Measurements from ENCODE around the gene RPS3. TPM values are rescaled to one million over a fixed set of nuclear protein-coding genes. Genes with fewer than 3 reads are reported as not detected.

RPS3 gene
- total and polyA plus RNA-seq, 4 donors = 552 to 1,871 (median 1,206) TPM

GRCh38 chr11:75388386-75389275, 10.7 kb upstream of the RPS3 start:
- H3K27ac ChIP-seq (ENCODE audit: low read depth, low read length) = no peak overlapping the region
- peaks cover 15% of the 10 kb centered on the region for H3K4me1 ChIP-seq (ENCODE audit: control insufficient read depth, insufficient read depth, low read length)
- no peaks in the 10 kb centered on the region for H3K27me3 ChIP-seq (ENCODE audit: control insufficient read depth, insufficient read depth, low read length)
- WGBS (ENCODE audit: insufficient coverage) = 23% methylated on average over 8 of the region's 9 CpGs
- no peak overlapping the region for H3K4me3 ChIP-seq (ENCODE audit: low read depth, low read length)
- H3K9me3 ChIP-seq (ENCODE audit: control insufficient read depth, insufficient read depth, low read length) = no peaks in the 10 kb centered on the region
- H3K36me3 ChIP-seq (ENCODE audit: control insufficient read depth, insufficient read depth, low read length) = no peaks in the 10 kb centered on the region
- DNase-seq (ENCODE audit: low read depth in 4 of 6, low spot score in 6 of 6) = peak in 5 of 6 donors; percentile 38 to 94 (median 52)

GRCh38 chr11:75389276-75389605, 10.1 kb upstream of the RPS3 start:
- no peak overlapping the region for H3K27ac ChIP-seq (ENCODE audit: low read depth, low read length)
- no peak for DNase-seq (ENCODE audit: low read depth in 4 of 6, low spot score in 6 of 6)
- no peak overlapping the region for H3K4me3 ChIP-seq (ENCODE audit: low read depth, low read length)
- H3K4me1 ChIP-seq (ENCODE audit: control insufficient read depth, insufficient read depth, low read length) = peaks cover 14% of the 10 kb centered on the region
- no peaks in the 10 kb centered on the region for H3K9me3 ChIP-seq (ENCODE audit: control insufficient read depth, insufficient read depth, low read length)
- H3K36me3 ChIP-seq (ENCODE audit: control insufficient read depth, insufficient read depth, low read length) = no peaks in the 10 kb centered on the region
- WGBS (ENCODE audit: insufficient coverage) = no CpG with 5 or more reads among the region's 11 CpGs
- no peaks in the 10 kb centered on the region for H3K27me3 ChIP-seq (ENCODE audit: control insufficient read depth, insufficient read depth, low read length)

GRCh38 chr11:75389925-75390324, 9.4 kb upstream of the RPS3 start:
- H3K27me3 ChIP-seq (ENCODE audit: control insufficient read depth, insufficient read depth, low read length) = no peaks in the 10 kb centered on the region
- peaks cover 11% of the 10 kb centered on the region for H3K4me1 ChIP-seq (ENCODE audit: control insufficient read depth, insufficient read depth, low read length)
- no peaks in the 10 kb centered on the region for H3K36me3 ChIP-seq (ENCODE audit: control insufficient read depth, insufficient read depth, low read length)
- no peak overlapping the region for H3K4me3 ChIP-seq (ENCODE audit: low read depth, low read length)
- 100% methylated on average over 3 of the region's 7 CpGs for WGBS (ENCODE audit: insufficient coverage)
- H3K27ac ChIP-seq (ENCODE audit: low read depth, low read length) = no peak overlapping the region
- no peak for DNase-seq (ENCODE audit: low read depth in 4 of 6, low spot score in 6 of 6)
- H3K9me3 ChIP-seq (ENCODE audit: control insufficient read depth, insufficient read depth, low read length) = no peaks in the 10 kb centered on the region

GRCh38 chr11:75394085-75394840, 5.1 kb upstream of the RPS3 start:
- no peaks in the 10 kb centered on the region for H3K9me3 ChIP-seq (ENCODE audit: control insufficient read depth, insufficient read depth, low read length)
- no peak overlapping the region for H3K4me3 ChIP-seq (ENCODE audit: low read depth, low read length)
- no peaks in the 10 kb centered on the region for H3K4me1 ChIP-seq (ENCODE audit: control insufficient read depth, insufficient read depth, low read length)
- 85% methylated on average over 8 of the region's 8 CpGs for WGBS (ENCODE audit: insufficient coverage)
- H3K36me3 ChIP-seq (ENCODE audit: control insufficient read depth, insufficient read depth, low read length) = no peaks in the 10 kb centered on the region
- H3K27me3 ChIP-seq (ENCODE audit: control insufficient read depth, insufficient read depth, low read length) = no peaks in the 10 kb centered on the region
- DNase-seq (ENCODE audit: low read depth in 4 of 6, low spot score in 6 of 6) = no peak
- no peak overlapping the region for H3K27ac ChIP-seq (ENCODE audit: low read depth, low read length)

GRCh38 chr11:75398906-75399305, 412 bp upstream of the RPS3 start:
- Histone ChIP-seq H3K4me3 (ENCODE audit: low read depth, low read length) (no peak overlapping the region), H3K9me3 (ENCODE audit: control insufficient read depth, insufficient read depth, low read length) (no peaks in the 10 kb centered on the region), H3K27me3 (ENCODE audit: control insufficient read depth, insufficient read depth, low read length) (no peaks in the 10 kb centered on the region), H3K27ac (ENCODE audit: low read depth, low read length) (no peak overlapping the region), H3K36me3 (ENCODE audit: control insufficient read depth, insufficient read depth, low read length) (peaks cover 27% of the 10 kb centered on the region), H3K4me1 (ENCODE audit: control insufficient read depth, insufficient read depth, low read length) (peaks cover 12% of the 10 kb centered on the region)
- no peak for DNase-seq (ENCODE audit: low read depth in 4 of 6, low spot score in 6 of 6)
- 74% methylated on average over 5 of the region's 8 CpGs for WGBS (ENCODE audit: insufficient coverage)

- Histone ChIP-seq H3K27me3 (ENCODE audit: control insufficient read depth, insufficient read depth, low read length) (no peaks in the 10 kb centered on the region), H3K4me3 (ENCODE audit: low read depth, low read length) (peak overlapping the region; percentile 82), H3K36me3 (ENCODE audit: control insufficient read depth, insufficient read depth, low read length) (peaks cover 38% of the 10 kb centered on the region), H3K27ac (ENCODE audit: low read depth, low read length) (peak overlapping the region; percentile 91), H3K4me1 (ENCODE audit: control insufficient read depth, insufficient read depth, low read length) (peaks cover 12% of the 10 kb centered on the region), H3K9me3 (ENCODE audit: control insufficient read depth, insufficient read depth, low read length) (no peaks in the 10 kb centered on the region)
- 3% methylated on average over 5 of the region's 11 CpGs for WGBS (ENCODE audit: insufficient coverage)
- DNase-seq (ENCODE audit: low read depth in 4 of 6, low spot score in 6 of 6) = peak in 1 of 6 donors; percentile 43
These were observed 988 bp downstream of the RPS3 start for GRCh38 chr11:75400146-75400865.

GRCh38 chr11:75402002-75402773, 2.9 kb downstream of the RPS3 start:
- no peak overlapping the region for H3K27ac ChIP-seq (ENCODE audit: low read depth, low read length)
- H3K9me3 ChIP-seq (ENCODE audit: control insufficient read depth, insufficient read depth, low read length) = no peaks in the 10 kb centered on the region
- H3K36me3 ChIP-seq (ENCODE audit: control insufficient read depth, insufficient read depth, low read length) = peaks cover 44% of the 10 kb centered on the region
- H3K4me1 ChIP-seq (ENCODE audit: control insufficient read depth, insufficient read depth, low read length) = peaks cover 12% of the 10 kb centered on the region
- no peak for DNase-seq (ENCODE audit: low read depth in 4 of 6, low spot score in 6 of 6)
- H3K27me3 ChIP-seq (ENCODE audit: control insufficient read depth, insufficient read depth, low read length) = no peaks in the 10 kb centered on the region
- no peak overlapping the region for H3K4me3 ChIP-seq (ENCODE audit: low read depth, low read length)
- 91% methylated on average over 8 of the region's 10 CpGs for WGBS (ENCODE audit: insufficient coverage)

- no peak overlapping the region for H3K27ac ChIP-seq (ENCODE audit: low read depth, low read length)
- no peak for DNase-seq (ENCODE audit: low read depth in 4 of 6, low spot score in 6 of 6)
- no peaks in the 10 kb centered on the region for H3K9me3 ChIP-seq (ENCODE audit: control insufficient read depth, insufficient read depth, low read length)
- peaks cover 48% of the 10 kb centered on the region for H3K36me3 ChIP-seq (ENCODE audit: control insufficient read depth, insufficient read depth, low read length)
- H3K4me3 ChIP-seq (ENCODE audit: low read depth, low read length) = no peak overlapping the region
- peaks cover 12% of the 10 kb centered on the region for H3K4me1 ChIP-seq (ENCODE audit: control insufficient read depth, insufficient read depth, low read length)
- no peaks in the 10 kb centered on the region for H3K27me3 ChIP-seq (ENCODE audit: control insufficient read depth, insufficient read depth, low read length)
- WGBS (ENCODE audit: insufficient coverage) = 57% methylated on average over 1 of the region's 1 CpG
These were observed 3.7 kb downstream of the RPS3 start for GRCh38 chr11:75403037-75403436.

Measured in spinal cord (tissue), 10 donors.